ENCODE results near the gene FAM89A.
"Not testable (repeated sequence)": the region's sequence is repeated elsewhere in the genome, so short reads cannot be mapped to it uniquely, and the experiment has no call there.

Gene FAM89A

DNA sequence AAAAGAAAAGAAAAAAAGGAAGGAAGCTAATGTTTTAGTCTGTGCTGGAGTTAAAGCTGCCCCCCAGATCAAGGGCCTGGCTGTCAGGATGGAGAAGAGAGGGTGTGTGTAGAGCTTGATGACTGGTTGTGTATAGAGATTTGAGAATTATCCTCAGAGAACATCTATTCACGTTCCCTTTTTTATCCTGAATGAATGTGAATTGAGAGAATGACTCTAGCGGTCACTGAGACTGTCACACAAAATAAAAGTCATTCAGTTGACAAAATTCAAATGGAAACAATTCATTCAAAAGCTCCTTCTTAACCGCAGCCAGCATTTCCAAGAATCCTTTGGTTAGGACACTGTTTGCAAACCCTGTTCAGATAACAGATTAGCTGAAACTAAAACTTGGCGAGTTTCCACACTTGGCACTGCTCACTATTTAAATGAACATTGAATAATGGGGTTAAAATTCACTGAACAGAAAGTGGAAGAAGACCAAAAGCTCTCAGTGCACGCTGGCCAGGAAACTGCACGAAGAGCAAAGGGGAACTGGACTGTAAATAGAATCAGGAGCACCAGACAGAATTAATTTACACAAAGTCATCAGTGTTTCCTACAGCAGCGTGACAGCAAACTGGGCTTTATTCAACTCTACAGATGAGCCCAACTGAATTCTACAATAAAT is 13.6 kb upstream of the FAM89A start:
- DNase-seq: no peak

- no peak for DNase-seq
These were observed 12.7 kb upstream of the FAM89A start for GRCh38 chr1:231052777-231053176.

- DNase-seq: not testable (repeated sequence)
These were observed 10.9 kb upstream of the FAM89A start for GRCh38 chr1:231050932-231051331.

- DNase-seq: no peak
These were observed 10.3 kb upstream of the FAM89A start for GRCh38 chr1:231050395-231050794.

DNA sequence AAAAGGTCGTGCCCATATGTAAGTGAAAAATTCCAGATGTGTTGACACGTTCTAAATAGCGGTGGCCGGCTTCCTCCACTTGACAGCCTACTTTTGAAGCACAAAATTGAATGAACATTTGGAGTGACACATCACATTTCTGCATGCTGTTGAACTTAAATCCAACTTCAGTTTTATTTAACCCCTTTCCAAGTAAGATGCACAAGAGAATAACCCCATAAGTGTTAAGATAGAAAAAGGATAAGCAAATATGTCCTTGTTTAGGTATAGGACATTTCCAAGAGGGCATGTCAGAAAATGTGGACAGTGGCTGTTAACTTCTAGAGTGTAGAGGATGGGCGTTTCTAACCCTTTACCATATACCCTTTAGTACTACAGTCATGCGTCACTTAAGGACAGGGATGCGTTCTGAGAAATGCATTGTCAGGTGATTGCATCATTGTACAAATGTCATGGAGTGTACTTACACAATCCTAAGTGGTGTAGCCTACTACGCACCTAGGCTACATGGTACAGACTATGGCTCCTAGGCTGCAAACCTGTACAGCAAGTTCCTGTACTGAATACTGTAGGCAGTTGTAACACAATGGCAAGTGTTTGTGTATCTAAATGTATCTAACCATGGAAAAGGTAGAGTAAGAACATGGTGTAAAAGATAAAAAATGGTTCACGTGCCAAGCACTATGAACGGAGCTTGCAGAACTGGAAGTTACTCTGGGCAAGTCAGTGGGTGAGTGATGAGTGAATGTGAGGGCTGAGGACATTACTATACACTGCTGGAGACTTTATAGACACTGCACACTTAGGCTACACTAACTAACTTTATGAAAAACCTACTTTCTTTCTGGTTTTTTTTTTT is 9.3 kb upstream of the FAM89A start:
- no peak for DNase-seq

DNA sequence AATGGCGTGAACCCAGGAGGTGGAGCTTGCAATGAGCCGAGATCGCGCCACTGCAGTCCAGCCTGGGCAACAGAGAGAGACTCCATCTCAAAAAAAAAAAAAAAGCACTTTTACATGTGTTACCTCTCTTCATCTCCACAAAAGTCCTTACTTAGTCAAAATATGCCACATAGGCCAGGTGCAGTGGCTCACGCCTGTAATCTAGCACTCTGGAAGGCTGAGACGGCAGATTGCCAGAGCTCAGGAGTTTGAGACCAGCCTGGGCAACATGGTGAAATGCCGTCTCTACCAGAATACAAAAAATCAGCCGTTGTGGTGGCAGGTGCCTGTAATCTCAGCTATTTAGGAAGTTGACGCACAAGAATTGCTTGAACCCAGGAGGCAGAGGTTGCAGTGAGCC is 8.4 kb upstream of the FAM89A start:
- not testable (repeated sequence) for DNase-seq

GRCh38 chr1:231047529-231047928 is 7.5 kb upstream of the FAM89A start:
- DNase-seq: not testable (repeated sequence)

DNA sequence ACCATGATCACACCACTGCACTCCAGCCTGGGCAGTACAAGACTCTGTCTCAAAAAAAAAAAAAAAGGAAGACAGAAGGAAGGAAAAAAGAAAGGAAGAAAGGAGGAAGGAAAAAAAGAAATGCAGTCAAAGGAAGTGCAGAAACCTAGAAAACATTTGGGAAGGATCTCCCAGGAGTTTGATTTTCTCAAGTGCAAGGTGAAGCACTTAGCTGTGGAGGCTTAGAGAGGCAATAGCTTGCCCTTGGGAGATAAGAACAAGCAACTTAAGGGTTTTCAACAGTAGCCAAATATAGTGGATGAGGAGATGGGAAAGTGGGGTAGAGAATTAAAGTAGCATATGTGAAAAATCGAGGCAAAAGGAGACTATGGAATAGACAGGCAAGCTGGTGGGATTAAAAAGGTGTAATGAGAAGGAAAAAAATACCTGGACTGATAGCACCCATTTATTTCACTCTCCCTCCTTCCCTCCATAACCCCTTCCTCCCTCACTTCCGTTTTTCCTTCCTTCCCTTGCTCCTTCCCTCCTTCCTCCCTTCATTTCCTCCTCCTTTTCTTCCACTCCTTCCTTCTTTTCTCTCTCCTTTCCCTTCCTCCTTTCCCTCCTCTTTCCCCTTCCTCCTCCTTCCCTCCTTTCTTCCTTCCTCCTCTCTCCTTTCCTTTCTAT is 6.8 kb upstream of the FAM89A start:
- DNase-seq: no peak

DNA sequence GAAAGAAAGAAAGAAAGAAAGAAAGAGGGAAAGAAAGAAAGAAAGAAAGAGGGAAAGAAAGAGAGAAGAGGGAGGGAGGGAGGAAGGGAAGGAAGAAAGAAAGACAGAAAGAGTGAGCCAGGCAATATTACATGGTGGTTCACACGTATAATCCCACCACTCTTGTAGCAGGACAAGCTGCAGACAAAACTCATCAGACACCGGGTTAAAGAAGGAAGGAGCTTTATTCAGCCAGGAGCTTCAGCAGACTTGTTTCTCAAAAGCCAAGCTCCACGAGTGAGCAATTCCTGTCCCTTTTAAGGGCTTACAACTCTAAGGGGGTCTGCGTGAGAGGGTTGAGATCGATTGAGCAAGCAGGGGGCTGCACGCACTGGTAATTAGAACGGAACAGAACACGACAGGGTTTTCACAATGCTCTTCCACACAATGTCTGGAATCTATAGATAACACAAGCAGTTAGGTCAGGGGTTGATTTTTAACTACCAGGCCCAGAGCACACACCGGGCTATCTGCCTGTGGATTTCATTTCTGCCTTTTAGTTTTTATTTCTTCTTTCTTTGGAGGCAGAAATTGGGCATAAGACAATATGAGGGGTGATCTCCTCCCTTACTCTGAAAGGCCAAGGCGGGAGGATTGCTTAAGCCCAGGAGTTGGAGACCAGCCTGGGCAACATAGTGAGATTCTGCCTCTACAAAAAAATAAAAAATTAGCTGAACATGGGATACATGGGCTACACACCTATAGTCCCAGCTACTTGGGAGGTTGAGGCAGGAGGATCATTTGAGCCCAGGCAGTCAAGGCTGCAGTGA is 6.1 kb upstream of the FAM89A start:
- not testable (repeated sequence) for DNase-seq

GRCh38 chr1:231045286-231045685 is 5.2 kb upstream of the FAM89A start:
- no peak for DNase-seq

- no peak for DNase-seq
These were observed 4.5 kb upstream of the FAM89A start for GRCh38 chr1:231044588-231044987.

DNA sequence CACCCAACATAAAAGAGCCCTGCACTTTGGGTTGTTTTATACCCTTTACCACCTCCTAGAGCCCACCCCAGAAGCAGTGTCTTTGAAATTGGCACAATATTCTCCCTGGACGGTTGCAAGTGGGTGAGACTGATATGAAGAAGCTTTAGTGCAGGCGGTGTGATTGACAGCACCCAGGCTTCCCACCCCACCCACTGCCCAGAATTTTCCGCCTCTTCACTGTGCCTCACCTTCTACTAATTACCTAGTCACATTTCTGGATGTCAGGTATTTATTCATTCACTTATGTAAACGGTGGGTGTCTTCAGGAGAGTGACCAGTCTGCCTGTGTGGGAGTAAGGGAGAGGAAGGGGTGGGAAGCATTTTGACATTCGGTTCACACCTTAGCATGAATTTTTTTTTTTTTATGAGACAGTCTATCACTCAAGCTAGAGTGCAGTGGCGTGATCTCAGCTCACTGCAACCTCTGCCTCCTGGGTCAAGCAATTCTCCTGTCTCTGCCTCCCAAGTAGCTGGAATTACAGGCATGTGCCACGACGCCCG is 1.7 kb upstream of the FAM89A start:
- DNase-seq: no peak

- DNase-seq: no peak
These were observed 1.0 kb upstream of the FAM89A start for GRCh38 chr1:231040800-231041718.

DNA sequence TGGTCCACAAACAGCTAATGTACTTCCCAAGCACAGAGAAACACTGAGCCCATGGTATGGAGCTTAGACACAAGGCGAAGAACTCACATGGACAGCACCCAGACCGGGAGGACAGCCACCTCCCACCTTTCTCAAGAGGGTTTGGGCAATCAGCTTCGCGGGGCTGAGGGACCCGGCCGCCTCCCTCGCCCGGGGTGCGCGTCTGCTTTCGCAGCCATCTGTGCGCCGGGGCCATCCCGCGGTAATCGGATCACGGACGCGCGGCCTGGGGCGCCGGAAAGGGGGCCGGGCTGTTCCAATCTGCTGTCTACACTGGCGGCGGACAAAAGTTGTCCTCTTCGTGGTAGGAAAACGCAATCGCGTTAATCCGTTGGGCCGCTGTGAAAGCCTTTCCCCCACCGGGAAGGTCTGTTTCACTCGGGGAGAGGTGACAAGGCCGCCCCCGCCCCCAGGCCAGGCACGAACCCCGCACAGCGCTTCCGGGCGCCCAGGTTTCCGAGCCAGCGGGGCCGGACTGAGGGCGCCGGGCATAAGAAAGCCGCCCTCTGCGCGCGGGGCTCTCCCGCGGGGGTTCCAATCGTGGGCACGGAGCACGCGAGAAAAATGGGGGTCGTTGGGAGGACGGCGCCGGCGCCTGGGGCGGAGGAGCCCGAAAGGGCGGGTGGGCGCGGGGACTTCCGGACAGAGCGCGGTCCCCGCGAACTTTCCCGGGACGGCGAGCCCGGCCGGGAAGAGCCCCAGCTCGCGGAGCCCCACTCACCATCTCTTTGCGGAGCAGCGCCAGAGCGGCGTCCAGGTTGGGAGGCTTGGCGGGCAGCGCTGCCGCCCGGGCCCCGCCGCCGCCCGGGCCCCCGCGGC is 664 bp downstream of the FAM89A start:
- DNase-seq: peak; percentile 57

DNA sequence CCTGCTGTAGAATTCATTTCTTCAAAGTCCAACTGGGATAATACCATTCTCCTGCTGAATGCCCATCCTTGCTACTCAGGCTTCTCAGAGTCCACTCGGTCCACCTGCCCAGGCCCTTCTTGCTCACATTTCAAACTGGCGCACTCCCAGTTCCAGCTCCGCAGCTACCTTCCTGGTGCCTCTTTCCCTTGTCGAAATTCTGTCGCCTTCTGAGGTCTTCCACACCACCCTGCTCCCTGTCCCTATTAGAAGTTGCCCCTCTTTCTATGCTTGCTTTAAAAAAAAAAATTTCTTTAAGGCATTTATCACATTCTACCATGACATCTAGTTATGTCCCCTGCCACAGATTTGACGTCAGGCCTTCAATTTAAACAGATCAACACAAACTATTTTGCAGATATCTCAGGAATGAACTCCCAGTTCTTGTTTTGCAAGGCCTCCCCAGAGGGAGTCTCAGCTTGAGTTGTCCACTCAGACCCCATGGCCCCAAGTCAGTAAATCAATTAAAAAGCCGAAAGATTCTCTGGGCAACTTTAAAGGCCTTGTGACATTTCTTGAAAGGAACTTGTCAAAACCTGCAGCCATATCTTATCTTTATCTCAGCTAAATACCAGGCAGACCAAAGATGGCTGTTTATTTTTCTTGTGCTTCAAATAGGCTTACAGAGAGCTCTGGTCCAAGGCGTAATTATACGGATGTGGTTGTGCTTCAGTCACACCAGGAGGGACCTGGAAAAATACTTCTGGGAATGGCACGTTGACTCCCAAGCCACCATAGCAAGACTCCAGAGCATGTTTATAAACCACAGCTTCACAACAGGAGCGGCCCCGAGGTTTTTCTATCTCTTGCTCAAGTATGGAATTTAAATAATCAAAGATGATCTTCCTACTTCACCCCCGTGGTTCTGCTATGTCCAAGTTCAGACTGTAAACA is 2.2 kb downstream of the FAM89A start:
- no peak for DNase-seq

DNA sequence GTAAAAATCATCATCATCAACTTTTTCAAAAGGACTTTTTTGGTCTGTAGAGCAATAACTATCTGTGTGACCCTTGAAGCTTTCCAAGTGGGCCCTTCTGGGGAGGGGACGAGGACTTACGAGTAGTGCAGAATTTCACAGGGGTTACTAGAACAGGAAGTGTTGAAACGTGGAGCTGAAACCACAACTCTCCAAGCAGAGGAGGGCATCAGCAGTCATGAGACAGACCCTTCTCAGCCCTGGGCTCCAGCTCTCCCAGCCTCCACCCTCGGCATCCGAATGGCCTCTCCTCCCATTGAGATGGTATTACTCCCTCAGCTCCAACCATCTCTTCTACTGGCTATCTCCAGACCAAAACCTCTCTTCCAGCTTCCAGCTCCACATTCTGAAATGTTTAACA is 3.6 kb downstream of the FAM89A start:
- no peak for DNase-seq

DNA sequence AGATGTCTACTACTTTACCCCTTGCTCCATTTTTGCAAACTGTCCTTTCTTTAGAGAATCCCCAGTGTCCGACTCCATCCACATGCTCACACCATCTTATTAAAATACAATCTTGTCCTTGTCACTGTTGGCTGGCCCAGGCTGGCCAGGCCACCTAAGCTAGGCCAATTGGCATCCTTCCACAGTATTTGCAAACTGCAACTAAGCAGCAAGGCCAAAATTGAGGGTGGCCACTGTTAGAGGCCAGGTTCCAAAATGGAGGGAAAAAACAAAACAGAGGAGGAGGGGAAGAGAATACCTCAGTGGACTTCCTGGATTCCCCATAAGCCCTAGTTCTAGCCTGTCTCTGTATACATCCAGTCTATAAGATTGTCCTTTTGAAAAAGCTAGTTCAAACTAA is 4.3 kb downstream of the FAM89A start:
- DNase-seq: no peak

DNA sequence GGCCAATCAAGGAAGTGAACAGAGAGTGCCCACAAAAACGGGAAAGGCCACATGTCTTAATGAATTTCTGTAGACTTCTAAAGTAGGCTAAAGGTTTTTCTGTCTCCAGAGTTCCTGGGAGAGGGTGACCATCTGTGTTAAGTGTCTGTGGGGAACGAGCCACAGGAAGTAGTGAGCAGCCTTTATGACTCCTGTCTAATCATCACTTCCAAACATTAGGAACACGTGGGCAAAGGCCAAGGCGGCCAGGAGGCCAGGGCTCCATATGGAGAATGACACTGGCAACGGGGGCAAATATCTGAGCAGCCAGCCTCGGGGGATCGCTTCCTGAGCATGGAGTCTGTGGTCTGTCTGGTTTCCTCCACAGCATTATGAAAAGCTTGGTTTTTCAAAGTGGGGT is 7.1 kb downstream of the FAM89A start:
- no peak for DNase-seq

DNA sequence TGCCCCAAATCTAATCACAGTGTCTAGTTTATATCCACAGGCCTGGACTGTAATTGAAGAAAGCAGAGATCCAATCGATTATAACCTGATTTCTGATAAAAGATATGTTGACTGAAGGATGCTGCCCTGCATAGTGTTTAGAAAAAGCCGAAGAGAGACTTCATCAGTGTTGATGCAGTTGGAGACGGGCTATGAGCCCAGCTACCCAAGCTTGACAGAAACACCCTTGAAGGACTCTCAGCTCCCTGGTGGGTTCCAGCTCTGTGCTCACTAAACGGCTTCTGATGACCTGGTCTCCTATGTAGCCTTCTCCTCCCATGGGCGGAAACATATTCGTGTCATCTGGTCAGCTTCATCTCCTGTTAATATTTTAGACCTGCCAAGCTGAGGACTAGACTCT is 10.2 kb downstream of the FAM89A start:
- no peak for DNase-seq

All from activated CD4-positive, CD25-positive, alpha-beta regulatory T cell treated with anti-CD3 and anti-CD28 coated beads, Interleukin-2, amount 50 U/mL, for 72 hours (primary cell).